Activated CD8-positive, alpha-beta memory T cell treated with anti-CD3 and anti-CD28 coated beads, Interleukin-2, amount 50 U/mL, for 1 hour (primary cell): Measurements from ENCODE around the gene ADGRF5.

Source experiments
- DNase-seq: peaks from one replicate; pipeline ENCODE4 v3.0.0-alpha.2; 2020; ENCODE audit errors: extremely low read depth

ADGRF5 gene

GRCh38 chr6:46921731-46922130, at the start of gene ADGRF5:
TSS of gene ADGRF5 (minus strand) at chr6:46921938. CDS start at chr6:46906762, 15,176 bp downstream.
- no peak for DNase-seq

- no peak for DNase-seq
Measured at GRCh38 chr6:46969206-46969605, 47.5 kb upstream of the ADGRF5 start.

GRCh38 chr6:46967826-46968349, 46.1 kb upstream of the ADGRF5 start:
- DNase-seq: no peak

GRCh38 chr6:46964716-46965519, 43.2 kb upstream of the ADGRF5 start:
- no peak for DNase-seq

- no peak for DNase-seq
Measured at GRCh38 chr6:46963626-46964025, 41.9 kb upstream of the ADGRF5 start.

- DNase-seq: no peak
Measured at GRCh38 chr6:46963039-46963438, 41.3 kb upstream of the ADGRF5 start.

- DNase-seq: no peak
Measured at GRCh38 chr6:46961711-46962110, 40.0 kb upstream of the ADGRF5 start.

GRCh38 chr6:46961232-46961631, 39.5 kb upstream of the ADGRF5 start:
- no peak for DNase-seq

GRCh38 chr6:46959419-46959818, 37.7 kb upstream of the ADGRF5 start:
- no peak for DNase-seq

- DNase-seq: no peak
Measured at GRCh38 chr6:46956409-46956808, 34.7 kb upstream of the ADGRF5 start.

GRCh38 chr6:46954837-46955451, 33.2 kb upstream of the ADGRF5 start:
- no peak for DNase-seq

- no peak for DNase-seq
Measured at GRCh38 chr6:46953921-46954320, 32.2 kb upstream of the ADGRF5 start.

- no peak for DNase-seq
Measured at GRCh38 chr6:46949632-46950280, 28.0 kb upstream of the ADGRF5 start.

- no peak for DNase-seq
Measured at GRCh38 chr6:46948699-46949098, 27.0 kb upstream of the ADGRF5 start.

- no peak for DNase-seq
Measured at GRCh38 chr6:46947497-46947896, 25.8 kb upstream of the ADGRF5 start.

GRCh38 chr6:46940433-46941226, 18.9 kb upstream of the ADGRF5 start:
- DNase-seq: no peak

GRCh38 chr6:46937642-46938041, 15.9 kb upstream of the ADGRF5 start:
- no peak for DNase-seq

- DNase-seq: no peak
Measured at GRCh38 chr6:46935687-46936086, 13.9 kb upstream of the ADGRF5 start.

- DNase-seq: no peak
Measured at GRCh38 chr6:46933751-46934150, 12.0 kb upstream of the ADGRF5 start.

- DNase-seq: no peak
Measured at GRCh38 chr6:46932526-46933319, 11.0 kb upstream of the ADGRF5 start.

GRCh38 chr6:46931416-46931815, 9.7 kb upstream of the ADGRF5 start:
- no peak for DNase-seq
